Activated CD4-positive, alpha-beta memory T cell treated with anti-CD3 and anti-CD28 coated beads for 36 hours (primary cell): ENCODE measurements around the gene PPFIA3. TPM values are rescaled to one million over a fixed set of nuclear protein-coding genes. Genes with fewer than 3 reads are reported as not detected.

Source experiments
- CTCF ChIA-PET: fragments of 350-600 bp; sonication (Branson Sonifier 250); formaldehyde crosslinking; loops from one replicate; lab custom pipeline; 2021; ENCODE audit warnings: antibody characterized with exemption, inconsistent platforms; lab: Charles Lee
- POLR2A ChIA-PET: fragments of 350-600 bp; sonication (Branson Sonifier 250); formaldehyde crosslinking; loops from one replicate; lab custom pipeline; 2021; ENCODE audit warnings: antibody characterized with exemption; lab: Charles Lee
- DNase-seq: peaks from one replicate; pipeline ENCODE4 v3.0.0-alpha.2; 2020
- H3K27ac Mint-ChIP-seq: one replicate; pipeline ENCODE4 v1.8.0; 2021; ENCODE audit warnings: mixed read lengths
- H3K27me3 Mint-ChIP-seq: one replicate; pipeline ENCODE4 v1.8.0; 2021; ENCODE audit warnings: mixed read lengths
- H3K36me3 Mint-ChIP-seq: one replicate; pipeline ENCODE4 v1.8.0; 2021; ENCODE audit warnings: mixed read lengths
- H3K4me1 Mint-ChIP-seq: one replicate; pipeline ENCODE4 v1.8.0; 2021; ENCODE audit warnings: low read depth, mixed read lengths
- H3K4me3 Mint-ChIP-seq: one replicate; pipeline ENCODE4 v1.8.0; 2021; ENCODE audit warnings: mild to moderate bottlenecking, mixed read lengths
- H3K9me3 Mint-ChIP-seq: one replicate; pipeline ENCODE4 v1.8.0; 2021; ENCODE audit warnings: mixed read lengths
- intact Hi-C: fragments of 100-400 bp; cut with micrococcal nuclease; formaldehyde crosslinking; loops from one replicate; pipeline ENCODE4 v1.15.1; 2023
- total RNA-seq, 2 experiments: library from RNA; stranded (reverse); gene quantifications; one replicate each; pipeline ENCODE4 v1.2.3, GENCODE V29; 2021

Gene PPFIA3
- total RNA-seq, 2 experiments from 2014 or later: 3.5 to 5.0 TPM

- ChIA-PET CTCF (interaction anchor here (1.6 to 3.7 kb wide), 2 partner anchors 12 to 111 kb away, joined by 6 to 48 read pairs; partner anchors contain the start of genes GYS1, LIN7B and RUVBL2), POLR2A (no interaction called here)
- H3K27ac Mint-ChIP-seq: no peak overlapping the region
- DNase-seq: no peak
- H3K9me3 Mint-ChIP-seq: no peaks in the 10 kb centered on the region
- H3K36me3 Mint-ChIP-seq: peaks cover 56% of the 10 kb centered on the region
- no peaks in the 10 kb centered on the region for H3K27me3 Mint-ChIP-seq
- no peaks in the 10 kb centered on the region for H3K4me1 Mint-ChIP-seq
- no peak overlapping the region for H3K4me3 Mint-ChIP-seq
- intact Hi-C loops: no loop called here
Measured at GRCh38 chr19:49104229-49104864, 15.0 kb upstream of the PPFIA3 start.

- no peaks in the 10 kb centered on the region for H3K9me3 Mint-ChIP-seq
- POLR2A ChIA-PET: interaction anchor here (0.8 to 1.6 kb wide), 2 partner anchors 11 to 21 kb away, joined by 3 to 4 read pairs; no protein-coding TSS in a partner anchor
- peak; percentile 74 for DNase-seq
- intact Hi-C loops: no loop called here
- no peak overlapping the region for H3K27ac Mint-ChIP-seq
- peaks cover 42% of the 10 kb centered on the region for H3K36me3 Mint-ChIP-seq
- no peak overlapping the region for H3K4me3 Mint-ChIP-seq
- H3K27me3 Mint-ChIP-seq: no peaks in the 10 kb centered on the region
- H3K4me1 Mint-ChIP-seq: no peaks in the 10 kb centered on the region
- CTCF ChIA-PET: interaction anchor here (0.6 to 3.7 kb wide), 17 partner anchors 9 to 102 kb away, joined by 3 to 50 read pairs (median 4); partner anchors contain the start of gene LIN7B
Measured at GRCh38 chr19:49106648-49107135, 12.7 kb upstream of the PPFIA3 start.

- intact Hi-C loops: no loop called here
- peaks cover 39% of the 10 kb centered on the region for H3K36me3 Mint-ChIP-seq
Measured at GRCh38 chr19:49107625-49108459, 11.5 kb upstream of the PPFIA3 start.

GRCh38 chr19:49109051-49109450 is 10.3 kb upstream of the PPFIA3 start:
- intact Hi-C loops: no loop called here
- DNase-seq: no peak
- no peaks in the 10 kb centered on the region for H3K27me3 Mint-ChIP-seq
- no peak overlapping the region for H3K27ac Mint-ChIP-seq
- ChIA-PET POLR2A (no interaction called here), CTCF (interaction anchor here (2.8 kb wide), 1 partner anchor 11 kb away, joined by 13 read pairs; no protein-coding TSS in a partner anchor)
- no peaks in the 10 kb centered on the region for H3K9me3 Mint-ChIP-seq
- H3K4me3 Mint-ChIP-seq: no peak overlapping the region
- H3K36me3 Mint-ChIP-seq: peaks cover 39% of the 10 kb centered on the region
- peaks cover 9% of the 10 kb centered on the region for H3K4me1 Mint-ChIP-seq

More at GRCh38 chr19:49107625-49108459, 11.5 kb upstream of the PPFIA3 start:
- no peak overlapping the region for H3K27ac Mint-ChIP-seq
- no peaks in the 10 kb centered on the region for H3K27me3 Mint-ChIP-seq
- no peaks in the 10 kb centered on the region for H3K4me1 Mint-ChIP-seq
- H3K4me3 Mint-ChIP-seq: no peak overlapping the region
- CTCF ChIA-PET: interaction anchor here (2.8 kb wide), 1 partner anchor 10 kb away, joined by 13 read pairs; no protein-coding TSS in a partner anchor
- POLR2A ChIA-PET: no interaction called here
- DNase-seq: no peak
- no peaks in the 10 kb centered on the region for H3K9me3 Mint-ChIP-seq

- H3K9me3 Mint-ChIP-seq: no peaks in the 10 kb centered on the region
- peaks cover 34% of the 10 kb centered on the region for H3K36me3 Mint-ChIP-seq
- intact Hi-C loops: no loop called here
- POLR2A ChIA-PET: no interaction called here
- no peak overlapping the region for H3K4me3 Mint-ChIP-seq
- CTCF ChIA-PET: interaction anchor here (2.8 kb wide), 1 partner anchor 12 kb away, joined by 13 read pairs; no protein-coding TSS in a partner anchor
- no peaks in the 10 kb centered on the region for H3K27me3 Mint-ChIP-seq
- DNase-seq: no peak
- peaks cover 9% of the 10 kb centered on the region for H3K4me1 Mint-ChIP-seq
- no peak overlapping the region for H3K27ac Mint-ChIP-seq
Measured at GRCh38 chr19:49109569-49110233, 9.6 kb upstream of the PPFIA3 start.

GRCh38 chr19:49110567-49110966 is 8.8 kb upstream of the PPFIA3 start:
- Mint-ChIP-seq H3K9me3 (no peaks in the 10 kb centered on the region), H3K27me3 (no peaks in the 10 kb centered on the region), H3K4me1 (peaks cover 13% of the 10 kb centered on the region), H3K27ac (no peak overlapping the region), H3K36me3 (peaks cover 28% of the 10 kb centered on the region), H3K4me3 (no peak overlapping the region)
- ChIA-PET CTCF (interaction anchor here (1.7 to 5.3 kb wide), 2 partner anchors 12 to 33 kb away, joined by 3 to 65 read pairs; no protein-coding TSS in a partner anchor), POLR2A (interaction anchor here (0.6 kb wide), 1 partner anchor 325 kb away, joined by 3 read pairs; no protein-coding TSS in a partner anchor)
- DNase-seq: no peak
- intact Hi-C loops: no loop called here

DNA sequence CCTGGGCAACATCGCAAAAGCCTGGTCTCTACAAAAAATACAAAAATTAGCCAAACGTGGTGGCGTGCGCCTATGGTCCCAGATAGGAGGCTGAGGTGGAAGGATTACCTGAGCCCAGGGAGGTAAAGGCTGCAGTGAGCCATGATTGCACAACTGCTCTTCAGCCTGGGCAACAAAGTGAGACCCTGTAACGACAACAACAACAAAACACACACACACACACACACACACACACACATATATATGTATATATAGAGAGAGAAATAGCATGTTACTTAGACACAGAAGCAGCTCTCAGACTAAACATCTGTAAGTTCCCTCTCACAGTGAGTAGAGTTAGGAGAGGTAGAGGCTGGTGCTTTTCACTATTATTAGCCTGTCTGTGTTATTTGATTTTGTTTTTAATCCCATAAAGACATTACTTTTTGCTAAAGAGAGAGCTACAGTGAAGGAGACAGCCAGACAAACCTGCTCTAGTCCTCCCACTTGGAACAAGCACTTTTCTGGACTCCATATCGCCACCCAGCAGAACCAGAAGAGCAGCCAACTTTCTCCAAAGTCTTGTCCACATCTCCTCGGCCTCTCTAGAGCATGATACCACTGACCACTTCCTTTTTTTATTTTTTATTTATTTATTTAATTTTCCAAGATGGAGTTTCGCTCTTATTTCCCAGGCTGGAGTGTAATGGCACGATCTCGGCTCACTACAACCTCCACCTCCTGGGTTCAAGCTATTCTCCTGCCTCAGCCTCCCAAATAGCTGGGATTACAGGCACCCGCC is 7.9 kb upstream of the PPFIA3 start:
- H3K36me3 Mint-ChIP-seq: peaks cover 24% of the 10 kb centered on the region
- no peaks in the 10 kb centered on the region for H3K27me3 Mint-ChIP-seq
- ChIA-PET POLR2A (interaction anchor here (0.7 kb wide), 1 partner anchor 799 kb away, joined by 3 read pairs; no protein-coding TSS in a partner anchor), CTCF (interaction anchor here (1.7 to 5.3 kb wide), 2 partner anchors 13 to 34 kb away, joined by 3 to 65 read pairs; no protein-coding TSS in a partner anchor)
- H3K4me1 Mint-ChIP-seq: peaks cover 17% of the 10 kb centered on the region
- H3K27ac Mint-ChIP-seq: no peak overlapping the region
- intact Hi-C loops: no loop called here
- H3K9me3 Mint-ChIP-seq: no peaks in the 10 kb centered on the region
- no peak overlapping the region for H3K4me3 Mint-ChIP-seq
- no peak for DNase-seq

DNA sequence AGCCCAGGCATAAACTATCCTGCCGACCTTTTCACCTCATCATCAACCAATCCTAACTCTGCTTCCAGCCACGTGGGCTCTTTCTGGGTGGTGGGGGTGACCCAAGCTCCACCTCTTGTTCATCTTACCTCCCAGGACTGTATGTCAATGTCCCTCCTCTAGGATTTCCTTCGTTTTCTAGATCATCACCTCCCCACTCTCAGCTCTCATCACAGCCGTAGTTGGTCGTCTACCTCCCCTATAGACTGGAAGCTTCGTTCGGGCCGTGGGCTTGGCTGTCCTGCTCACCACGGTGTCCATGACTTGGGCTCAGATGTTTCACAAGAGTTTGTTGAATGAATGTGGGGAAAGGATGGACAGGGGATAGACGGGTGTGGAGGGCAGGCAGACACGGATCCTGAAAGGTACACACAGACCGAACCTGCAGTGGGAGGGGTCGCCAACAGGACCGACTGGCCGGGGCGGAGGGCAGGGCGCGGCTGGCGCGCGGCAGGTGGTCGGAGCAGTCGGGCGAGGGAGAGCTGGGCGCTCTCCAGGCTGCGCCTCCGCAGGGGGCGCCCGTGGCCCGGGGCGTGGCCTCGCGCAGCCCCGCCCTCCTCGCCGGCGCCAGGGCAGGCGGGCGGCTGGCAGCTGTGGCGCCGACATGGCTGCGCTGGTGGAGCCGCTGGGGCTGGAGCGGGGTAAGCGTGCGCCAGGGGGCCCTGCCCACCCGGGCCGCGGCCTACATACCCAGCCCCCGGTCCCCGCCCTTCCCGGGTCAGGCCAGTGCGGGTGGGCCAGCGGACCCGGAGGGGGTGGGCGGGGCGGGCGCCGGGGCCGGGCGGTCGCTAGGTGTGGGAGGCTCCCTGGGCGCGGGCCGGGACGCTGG is 5.3 kb upstream of the PPFIA3 start, which contains the start of gene LIN7B:
Gene LIN7B (plus strand): TSS at position 609 of the 868 bp plus-strand sequence. CDS start 35 bp downstream, at position 644.
- H3K27me3 Mint-ChIP-seq: no peaks in the 10 kb centered on the region
- H3K9me3 Mint-ChIP-seq: no peaks in the 10 kb centered on the region
- DNase-seq: peak; percentile 81
- peak within 1 kb of the TSS; percentile 81 for H3K4me3 Mint-ChIP-seq
- H3K27ac Mint-ChIP-seq: peak within 1 kb of the TSS; percentile 35
- ChIA-PET CTCF (interaction anchor here (0.7 to 5.6 kb wide), 22 partner anchors 9 to 150 kb away, joined by 3 to 65 read pairs (median 4); partner anchors contain the start of genes CGB7, GYS1 and RUVBL2), POLR2A (interaction anchor here (1.0 to 1.8 kb wide), 4 partner anchors 12 to 28 kb away, joined by 3 to 8 read pairs (median 4); no protein-coding TSS in a partner anchor)
- peaks cover 4% of the 10 kb centered on the region for H3K36me3 Mint-ChIP-seq
- intact Hi-C loops: loop anchor here (2.0 kb wide), 1 partner anchor 15 kb away; no protein-coding TSS in a partner anchor
- H3K4me1 Mint-ChIP-seq: peaks cover 32% of the 10 kb centered on the region

DNA sequence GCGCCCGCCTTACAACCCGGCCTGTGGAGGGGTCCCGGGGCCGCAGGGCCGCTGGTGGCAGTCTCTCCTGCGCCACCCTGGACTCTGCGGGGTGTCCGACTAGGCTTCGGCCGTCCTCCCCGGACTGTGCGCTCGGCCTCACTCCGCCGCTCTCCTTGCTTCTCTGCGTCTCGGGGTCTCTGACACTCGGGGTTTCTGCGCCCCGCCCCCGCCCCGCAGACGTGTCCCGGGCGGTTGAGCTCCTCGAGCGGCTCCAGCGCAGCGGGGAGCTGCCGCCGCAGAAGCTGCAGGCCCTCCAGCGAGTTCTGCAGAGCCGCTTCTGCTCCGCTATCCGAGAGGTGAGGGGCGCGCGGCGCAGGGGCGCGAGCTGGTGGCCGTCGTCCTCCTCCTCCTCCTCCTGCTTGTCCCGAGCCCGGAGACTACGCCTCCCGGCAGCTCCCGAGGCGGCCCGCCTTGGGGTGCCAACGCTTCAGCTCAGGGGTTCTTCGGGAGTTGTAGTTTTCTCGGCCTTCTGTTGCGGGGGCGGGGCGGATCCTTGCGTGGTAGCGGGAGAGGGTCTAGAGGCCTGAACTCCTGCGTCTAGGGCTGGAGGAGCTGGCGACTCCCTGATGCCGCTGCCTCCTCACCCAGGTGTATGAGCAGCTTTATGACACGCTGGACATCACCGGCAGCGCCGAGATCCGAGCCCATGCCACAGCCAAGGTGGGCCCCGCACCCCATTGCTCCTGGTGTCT is 4.5 kb upstream of the PPFIA3 start:
- ChIA-PET CTCF (interaction anchor here (0.8 to 5.6 kb wide), 17 partner anchors 9 to 151 kb away, joined by 3 to 65 read pairs (median 5); partner anchors contain the start of genes CGB7, GYS1 and RUVBL2), POLR2A (interaction anchor here (1.4 to 1.8 kb wide), 3 partner anchors 13 to 29 kb away, joined by 3 to 8 read pairs (median 5); no protein-coding TSS in a partner anchor)
- intact Hi-C loops: loop anchor here (2.0 kb wide), 1 partner anchor 14 kb away; no protein-coding TSS in a partner anchor
- Mint-ChIP-seq H3K27ac (no peak overlapping the region), H3K36me3 (no peaks in the 10 kb centered on the region), H3K9me3 (no peaks in the 10 kb centered on the region), H3K27me3 (no peaks in the 10 kb centered on the region), H3K4me3 (peak overlapping the region; percentile 69), H3K4me1 (peaks cover 32% of the 10 kb centered on the region)
- DNase-seq: peak; percentile 70
